Measurements from ENCODE around the gene UCP3. TPM values are rescaled to one million over a fixed set of nuclear protein-coding genes. Genes with fewer than 3 reads are reported as not detected.

Gene UCP3
- total and polyA plus RNA-seq, 4 donors = 0.07 to 1.3 (median 0.34) TPM

DNA sequence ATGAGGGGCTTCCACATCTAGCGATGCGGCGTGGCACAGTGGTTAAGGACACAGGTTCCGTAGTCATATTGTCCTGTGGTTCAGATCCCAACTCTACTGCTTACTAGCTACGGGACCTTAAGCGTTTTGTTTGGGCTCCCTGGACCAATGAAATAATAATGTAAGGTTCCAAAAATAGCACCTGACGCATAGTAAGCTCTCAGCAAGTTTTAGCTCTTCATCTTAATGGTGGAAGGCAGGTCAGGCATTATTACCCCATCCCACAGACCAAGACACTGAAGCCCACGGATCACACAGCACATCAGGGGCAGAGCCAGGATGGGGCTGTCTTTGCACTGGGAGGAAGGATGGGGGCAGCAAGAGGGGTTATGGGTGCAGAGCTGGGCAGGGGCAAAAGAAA lies 45.0 kb downstream of the UCP3 start:
- Histone ChIP-seq H3K4me1 (ENCODE audit: control insufficient read depth in 4 of 4, insufficient read depth in 4 of 4, low read length in 3 of 4) (peaks cover 0 to 6% (median 1%) of the 10 kb centered on the region in 4 donors), H3K27me3 (ENCODE audit: control insufficient read depth in 4 of 4, insufficient read depth in 4 of 4, low read length in 3 of 4) (no peaks in the 10 kb centered on the region), H3K9me3 (ENCODE audit: control insufficient read depth in 4 of 4, low read length in 3 of 4) (no peaks in the 10 kb centered on the region), H3K27ac (ENCODE audit: low read depth in 1 of 2, low read length in 2 of 2) (no peak overlapping the region), H3K4me3 (ENCODE audit: low read depth in 1 of 3, low read length in 3 of 3) (no peak overlapping the region), H3K36me3 (ENCODE audit: control insufficient read depth in 4 of 4, insufficient read depth in 3 of 4, low read depth in 1 of 4, low read length in 3 of 4) (no peaks in the 10 kb centered on the region), H3K9ac (ENCODE audit: low read depth in 1 of 2, low read length in 2 of 2) (no peak overlapping the region)
- 77% methylated on average over 8 of the region's 8 CpGs for WGBS
- DNase-seq (ENCODE audit: low spot score) = no peak
- TF ChIP-seq, protein P1, sequence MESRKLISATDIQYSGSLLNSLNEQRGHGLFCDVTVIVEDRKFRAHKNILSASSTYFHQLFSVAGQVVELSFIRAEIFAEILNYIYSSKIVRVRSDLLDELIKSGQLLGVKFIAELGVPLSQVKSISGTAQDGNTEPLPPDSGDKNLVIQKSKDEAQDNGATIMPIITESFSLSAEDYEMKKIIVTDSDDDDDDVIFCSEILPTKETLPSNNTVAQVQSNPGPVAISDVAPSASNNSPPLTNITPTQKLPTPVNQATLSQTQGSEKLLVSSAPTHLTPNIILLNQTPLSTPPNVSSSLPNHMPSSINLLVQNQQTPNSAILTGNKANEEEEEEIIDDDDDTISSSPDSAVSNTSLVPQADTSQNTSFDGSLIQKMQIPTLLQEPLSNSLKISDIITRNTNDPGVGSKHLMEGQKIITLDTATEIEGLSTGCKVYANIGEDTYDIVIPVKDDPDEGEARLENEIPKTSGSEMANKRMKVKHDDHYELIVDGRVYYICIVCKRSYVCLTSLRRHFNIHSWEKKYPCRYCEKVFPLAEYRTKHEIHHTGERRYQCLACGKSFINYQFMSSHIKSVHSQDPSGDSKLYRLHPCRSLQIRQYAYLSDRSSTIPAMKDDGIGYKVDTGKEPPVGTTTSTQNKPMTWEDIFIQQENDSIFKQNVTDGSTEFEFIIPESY (IDR thresholded peaks at IDR 0.05) = no peak
- TF ChIP-seq HNF4G (IDR thresholded peaks at IDR 0.05) (no peak), SP1 (IDR thresholded peaks at IDR 0.05) (no peak), NR2F2 (IDR thresholded peaks at IDR 0.05) (no peak), YY1 (IDR thresholded peaks at IDR 0.05) (no peak)
- TF ChIP-seq, protein P2, sequence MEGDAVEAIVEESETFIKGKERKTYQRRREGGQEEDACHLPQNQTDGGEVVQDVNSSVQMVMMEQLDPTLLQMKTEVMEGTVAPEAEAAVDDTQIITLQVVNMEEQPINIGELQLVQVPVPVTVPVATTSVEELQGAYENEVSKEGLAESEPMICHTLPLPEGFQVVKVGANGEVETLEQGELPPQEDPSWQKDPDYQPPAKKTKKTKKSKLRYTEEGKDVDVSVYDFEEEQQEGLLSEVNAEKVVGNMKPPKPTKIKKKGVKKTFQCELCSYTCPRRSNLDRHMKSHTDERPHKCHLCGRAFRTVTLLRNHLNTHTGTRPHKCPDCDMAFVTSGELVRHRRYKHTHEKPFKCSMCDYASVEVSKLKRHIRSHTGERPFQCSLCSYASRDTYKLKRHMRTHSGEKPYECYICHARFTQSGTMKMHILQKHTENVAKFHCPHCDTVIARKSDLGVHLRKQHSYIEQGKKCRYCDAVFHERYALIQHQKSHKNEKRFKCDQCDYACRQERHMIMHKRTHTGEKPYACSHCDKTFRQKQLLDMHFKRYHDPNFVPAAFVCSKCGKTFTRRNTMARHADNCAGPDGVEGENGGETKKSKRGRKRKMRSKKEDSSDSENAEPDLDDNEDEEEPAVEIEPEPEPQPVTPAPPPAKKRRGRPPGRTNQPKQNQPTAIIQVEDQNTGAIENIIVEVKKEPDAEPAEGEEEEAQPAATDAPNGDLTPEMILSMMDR (IDR thresholded peaks at IDR 0.05; ENCODE audit: low read depth, low read length, missing input control) = no peak
- TF ChIP-seq, protein P3, sequence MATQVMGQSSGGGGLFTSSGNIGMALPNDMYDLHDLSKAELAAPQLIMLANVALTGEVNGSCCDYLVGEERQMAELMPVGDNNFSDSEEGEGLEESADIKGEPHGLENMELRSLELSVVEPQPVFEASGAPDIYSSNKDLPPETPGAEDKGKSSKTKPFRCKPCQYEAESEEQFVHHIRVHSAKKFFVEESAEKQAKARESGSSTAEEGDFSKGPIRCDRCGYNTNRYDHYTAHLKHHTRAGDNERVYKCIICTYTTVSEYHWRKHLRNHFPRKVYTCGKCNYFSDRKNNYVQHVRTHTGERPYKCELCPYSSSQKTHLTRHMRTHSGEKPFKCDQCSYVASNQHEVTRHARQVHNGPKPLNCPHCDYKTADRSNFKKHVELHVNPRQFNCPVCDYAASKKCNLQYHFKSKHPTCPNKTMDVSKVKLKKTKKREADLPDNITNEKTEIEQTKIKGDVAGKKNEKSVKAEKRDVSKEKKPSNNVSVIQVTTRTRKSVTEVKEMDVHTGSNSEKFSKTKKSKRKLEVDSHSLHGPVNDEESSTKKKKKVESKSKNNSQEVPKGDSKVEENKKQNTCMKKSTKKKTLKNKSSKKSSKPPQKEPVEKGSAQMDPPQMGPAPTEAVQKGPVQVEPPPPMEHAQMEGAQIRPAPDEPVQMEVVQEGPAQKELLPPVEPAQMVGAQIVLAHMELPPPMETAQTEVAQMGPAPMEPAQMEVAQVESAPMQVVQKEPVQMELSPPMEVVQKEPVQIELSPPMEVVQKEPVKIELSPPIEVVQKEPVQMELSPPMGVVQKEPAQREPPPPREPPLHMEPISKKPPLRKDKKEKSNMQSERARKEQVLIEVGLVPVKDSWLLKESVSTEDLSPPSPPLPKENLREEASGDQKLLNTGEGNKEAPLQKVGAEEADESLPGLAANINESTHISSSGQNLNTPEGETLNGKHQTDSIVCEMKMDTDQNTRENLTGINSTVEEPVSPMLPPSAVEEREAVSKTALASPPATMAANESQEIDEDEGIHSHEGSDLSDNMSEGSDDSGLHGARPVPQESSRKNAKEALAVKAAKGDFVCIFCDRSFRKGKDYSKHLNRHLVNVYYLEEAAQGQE (IDR thresholded peaks at IDR 0.05) = no peak

DNA sequence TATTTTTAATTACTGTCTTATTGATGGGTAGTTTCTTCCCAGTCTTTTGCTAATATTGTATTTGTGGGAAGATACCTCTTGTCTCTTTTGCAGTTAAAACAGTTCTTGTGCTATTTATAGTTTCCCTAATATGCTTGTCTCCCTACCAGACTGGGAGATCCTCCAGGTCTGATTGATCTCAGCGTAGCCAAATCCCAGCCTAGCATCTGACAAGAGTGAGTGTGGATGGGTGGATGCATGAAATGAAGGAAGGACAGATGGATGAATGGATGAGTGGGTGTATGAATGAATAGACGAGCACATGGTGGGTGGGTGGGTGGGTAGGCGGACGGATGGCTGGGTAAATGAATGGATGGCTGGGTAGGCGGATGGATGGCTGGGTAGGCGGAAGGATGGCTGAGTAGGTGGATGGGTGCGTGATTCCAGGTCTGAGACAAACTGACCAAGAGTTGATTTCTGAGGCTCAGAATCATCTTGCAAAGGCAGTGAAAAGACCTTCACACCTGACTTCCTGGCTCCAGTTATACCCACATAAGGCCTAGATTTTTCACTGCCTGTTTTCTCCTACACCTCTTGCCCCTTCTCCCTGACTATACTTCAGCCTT lies 46.7 kb downstream of the UCP3 start:
- Histone ChIP-seq H3K36me3 (ENCODE audit: control insufficient read depth in 4 of 4, insufficient read depth in 3 of 4, low read depth in 1 of 4, low read length in 3 of 4) (no peaks in the 10 kb centered on the region), H3K4me3 (ENCODE audit: low read depth in 1 of 3, low read length in 3 of 3) (no peak overlapping the region), H3K27ac (ENCODE audit: low read depth in 1 of 2, low read length in 2 of 2) (no peak overlapping the region), H3K4me1 (ENCODE audit: control insufficient read depth in 4 of 4, insufficient read depth in 4 of 4, low read length in 3 of 4) (peaks cover 0 to 6% (median 1%) of the 10 kb centered on the region in 4 donors), H3K9ac (ENCODE audit: low read depth in 1 of 2, low read length in 2 of 2) (no peak overlapping the region), H3K9me3 (ENCODE audit: control insufficient read depth in 4 of 4, low read length in 3 of 4) (no peaks in the 10 kb centered on the region), H3K27me3 (ENCODE audit: control insufficient read depth in 4 of 4, insufficient read depth in 4 of 4, low read length in 3 of 4) (no peaks in the 10 kb centered on the region)
- 76% methylated on average over 7 of the region's 7 CpGs for WGBS
- no peak for DNase-seq (ENCODE audit: low spot score)
- TF ChIP-seq NR2F2 (IDR thresholded peaks at IDR 0.05) (no peak), JUND (IDR thresholded peaks at IDR 0.05) (no peak), RXRA (IDR thresholded peaks at IDR 0.05) (no peak), FOXA2 (IDR thresholded peaks at IDR 0.05) (no peak), YY1 (IDR thresholded peaks at IDR 0.05) (no peak), RAD21 (IDR thresholded peaks at IDR 0.05) (no peak), GABPA (IDR thresholded peaks at IDR 0.05 in 1 of 2, conservative IDR thresholded peaks at IDR 0.05 in 1 of 2) (no peak)
- TF ChIP-seq, protein P4, sequence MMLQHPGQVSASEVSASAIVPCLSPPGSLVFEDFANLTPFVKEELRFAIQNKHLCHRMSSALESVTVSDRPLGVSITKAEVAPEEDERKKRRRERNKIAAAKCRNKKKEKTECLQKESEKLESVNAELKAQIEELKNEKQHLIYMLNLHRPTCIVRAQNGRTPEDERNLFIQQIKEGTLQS (IDR thresholded peaks at IDR 0.05) = no peak
- TF ChIP-seq, protein P1 (IDR thresholded peaks at IDR 0.05) = no peak
- TF ChIP-seq, protein P5, sequence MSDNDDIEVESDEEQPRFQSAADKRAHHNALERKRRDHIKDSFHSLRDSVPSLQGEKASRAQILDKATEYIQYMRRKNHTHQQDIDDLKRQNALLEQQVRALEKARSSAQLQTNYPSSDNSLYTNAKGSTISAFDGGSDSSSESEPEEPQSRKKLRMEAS (IDR thresholded peaks at IDR 0.05) = no peak
- TF ChIP-seq, protein P3 (IDR thresholded peaks at IDR 0.05) = no peak
